Calu3 (cell line): ENCODE data around the gene RPP40. TPM values are rescaled to one million over a fixed set of nuclear protein-coding genes. Genes with fewer than 3 reads are reported as not detected.

ENCODE experiments used
- BruUV-seq: library from RNA; stranded (reverse); fragments of 400-500 nt; replicated peaks from 2 replicates; lab custom pipeline; 2021; lab: Mats Ljungman, UMichigan
- CTCF ChIA-PET: fragments of 300-600 bp; sonication (Branson Sonifier 250); formaldehyde crosslinking; loops from one replicate; lab custom pipeline; 2022; ENCODE audit warnings: antibody characterized with exemption; lab: Charles Lee
- DNase-seq: peaks from one replicate; pipeline ENCODE4 v3.0.0; 2022
- H3K27ac Mint-ChIP-seq: one replicate; pipeline ENCODE4 v1.8.0; 2022; ENCODE audit warnings: mixed read lengths; ENCODE audit not compliant: unreplicated experiment
- H3K27me3 Mint-ChIP-seq: one replicate; pipeline ENCODE4 v1.8.0; 2022; ENCODE audit warnings: mixed read lengths; ENCODE audit not compliant: unreplicated experiment
- H3K36me3 Mint-ChIP-seq: one replicate; pipeline ENCODE4 v1.8.0; 2022; ENCODE audit warnings: mild to moderate bottlenecking, moderate library complexity, mixed read lengths; ENCODE audit not compliant: insufficient read depth, unreplicated experiment
- H3K4me1 Mint-ChIP-seq: one replicate; pipeline ENCODE4 v1.8.0; 2022; ENCODE audit warnings: mild to moderate bottlenecking, low read depth, mixed read lengths; ENCODE audit not compliant: unreplicated experiment
- H3K4me3 Mint-ChIP-seq: one replicate; pipeline ENCODE4 v1.8.0; 2022; ENCODE audit warnings: mild to moderate bottlenecking, low read depth, moderate library complexity, mixed read lengths; ENCODE audit not compliant: unreplicated experiment
- H3K9me3 Mint-ChIP-seq: one replicate; pipeline ENCODE4 v1.8.0; 2022; ENCODE audit warnings: low read depth, mixed read lengths; ENCODE audit not compliant: unreplicated experiment
- intact Hi-C: fragments of 100-400 bp; cut with micrococcal nuclease; formaldehyde crosslinking; loops from one replicate; pipeline ENCODE4 v1.10.0; 2022; ENCODE audit not compliant: unreplicated experiment
- total RNA-seq: library from RNA; stranded (reverse); gene quantifications from 2 replicates; pipeline ENCODE4 v1.2.3, GENCODE V29; 2022
- TF ChIP-seq, protein P1 (sequence below): fragments of 200-600 bp; IDR thresholded peaks from one replicate; pipeline ENCODE4 v1.8.0; 2022; ENCODE audit warnings: antibody characterized with exemption; ENCODE audit not compliant: unreplicated experiment

Gene RPP40
- total RNA-seq, 1 experiment from 2014 or later, result 11.1 TPM

DNA sequence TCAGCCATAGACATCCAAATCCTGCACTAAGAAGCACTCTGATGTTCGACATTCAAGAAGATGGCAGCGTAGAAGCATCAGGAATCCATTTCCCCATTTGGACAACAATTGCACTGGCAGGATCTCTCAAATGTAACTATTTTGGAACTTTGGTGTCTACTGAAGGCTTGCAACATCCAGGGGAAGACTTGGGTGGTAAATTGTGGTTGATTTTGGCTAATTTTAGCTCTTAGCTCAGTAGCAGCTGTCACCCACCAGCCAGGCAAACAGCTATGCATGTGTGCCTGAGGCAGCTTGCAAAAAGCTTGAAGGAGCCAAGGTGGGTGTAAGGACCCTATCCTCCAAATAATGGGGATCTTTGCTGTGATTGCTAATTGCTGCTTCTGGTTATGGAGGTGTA, 46.2 kb upstream of the RPP40 start:
- H3K4me1 Mint-ChIP-seq, result no peaks in the 10 kb centered on the region
- BruUV-seq, result no TSS peak
- H3K27me3 Mint-ChIP-seq, result peaks cover 28% of the 10 kb centered on the region
- intact Hi-C loops, result loop anchor here (10.0 kb wide), 1 partner anchor 255 kb away; no protein-coding TSS in a partner anchor
- CTCF ChIA-PET, result no interaction called here
- TF ChIP-seq, protein P1, sequence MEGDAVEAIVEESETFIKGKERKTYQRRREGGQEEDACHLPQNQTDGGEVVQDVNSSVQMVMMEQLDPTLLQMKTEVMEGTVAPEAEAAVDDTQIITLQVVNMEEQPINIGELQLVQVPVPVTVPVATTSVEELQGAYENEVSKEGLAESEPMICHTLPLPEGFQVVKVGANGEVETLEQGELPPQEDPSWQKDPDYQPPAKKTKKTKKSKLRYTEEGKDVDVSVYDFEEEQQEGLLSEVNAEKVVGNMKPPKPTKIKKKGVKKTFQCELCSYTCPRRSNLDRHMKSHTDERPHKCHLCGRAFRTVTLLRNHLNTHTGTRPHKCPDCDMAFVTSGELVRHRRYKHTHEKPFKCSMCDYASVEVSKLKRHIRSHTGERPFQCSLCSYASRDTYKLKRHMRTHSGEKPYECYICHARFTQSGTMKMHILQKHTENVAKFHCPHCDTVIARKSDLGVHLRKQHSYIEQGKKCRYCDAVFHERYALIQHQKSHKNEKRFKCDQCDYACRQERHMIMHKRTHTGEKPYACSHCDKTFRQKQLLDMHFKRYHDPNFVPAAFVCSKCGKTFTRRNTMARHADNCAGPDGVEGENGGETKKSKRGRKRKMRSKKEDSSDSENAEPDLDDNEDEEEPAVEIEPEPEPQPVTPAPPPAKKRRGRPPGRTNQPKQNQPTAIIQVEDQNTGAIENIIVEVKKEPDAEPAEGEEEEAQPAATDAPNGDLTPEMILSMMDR, result no peak
- no peak overlapping the region for H3K27ac Mint-ChIP-seq
- no peaks in the 10 kb centered on the region for H3K36me3 Mint-ChIP-seq
- peaks cover 9% of the 10 kb centered on the region for H3K9me3 Mint-ChIP-seq
- DNase-seq, result no peak
- H3K4me3 Mint-ChIP-seq, result no peak overlapping the region

DNA sequence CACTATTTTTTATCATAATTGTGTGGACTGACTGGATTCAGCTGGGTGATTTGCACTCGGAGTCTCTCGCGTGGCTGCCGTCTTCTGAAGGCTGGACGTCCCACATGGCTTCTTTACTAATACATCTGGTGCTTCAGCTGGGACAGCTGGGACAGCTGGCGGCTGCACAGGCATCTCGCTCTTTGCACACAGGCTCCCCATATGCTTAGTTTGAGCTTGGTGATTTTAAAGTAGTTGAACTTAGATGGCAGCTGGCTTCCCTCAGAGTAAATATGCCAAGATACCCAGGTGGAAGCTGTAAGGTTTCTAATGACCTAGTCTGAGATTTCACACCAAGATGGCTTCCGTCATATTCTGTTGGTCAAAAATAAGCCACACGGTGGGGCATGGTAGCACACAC, 42.6 kb upstream of the RPP40 start:
- BruUV-seq, result no TSS peak
- no peaks in the 10 kb centered on the region for H3K4me1 Mint-ChIP-seq
- no peak overlapping the region for H3K4me3 Mint-ChIP-seq

DNA sequence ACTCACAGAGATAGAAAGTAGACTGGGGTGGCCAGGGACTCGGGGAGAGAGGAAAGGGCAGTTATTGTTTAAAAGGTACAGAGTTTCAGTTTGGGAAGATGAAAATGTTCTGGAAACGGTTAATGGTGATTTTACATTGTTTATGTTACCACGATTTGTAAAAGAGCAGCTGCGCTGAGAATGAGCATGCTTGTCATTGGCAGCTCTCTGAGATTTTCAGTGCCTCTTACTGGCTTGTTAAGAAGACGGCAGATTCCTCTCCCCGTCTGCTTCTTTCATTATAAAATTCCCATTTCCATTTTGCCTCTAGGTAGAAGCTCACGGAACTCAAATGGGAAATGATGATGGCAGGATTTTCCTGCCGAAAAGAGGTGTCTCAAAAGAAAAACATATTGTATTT, 41.6 kb upstream of the RPP40 start:
- Mint-ChIP-seq H3K4me1 (no peaks in the 10 kb centered on the region), H3K27me3 (peaks cover 17% of the 10 kb centered on the region), H3K9me3 (no peaks in the 10 kb centered on the region), H3K36me3 (no peaks in the 10 kb centered on the region), H3K4me3 (no peak overlapping the region), H3K27ac (no peak overlapping the region)
- BruUV-seq, result no TSS peak
- intact Hi-C loops, result no loop called here
- CTCF ChIA-PET, result interaction anchor here (0.7 kb wide), 1 partner anchor 892 kb away, joined by 3 read pairs; no protein-coding TSS in a partner anchor
- no peak for DNase-seq
- TF ChIP-seq, protein P1, result no peak

More for the DNA sequence above, 42.6 kb upstream of the RPP40 start:
- peaks cover 7% of the 10 kb centered on the region for H3K9me3 Mint-ChIP-seq
- H3K27ac Mint-ChIP-seq, result no peak overlapping the region
- CTCF ChIA-PET, result no interaction called here
- peaks cover 27% of the 10 kb centered on the region for H3K27me3 Mint-ChIP-seq
- intact Hi-C loops, result no loop called here
- DNase-seq, result no peak
- H3K36me3 Mint-ChIP-seq, result no peaks in the 10 kb centered on the region
- TF ChIP-seq, protein P1, result no peak

DNA sequence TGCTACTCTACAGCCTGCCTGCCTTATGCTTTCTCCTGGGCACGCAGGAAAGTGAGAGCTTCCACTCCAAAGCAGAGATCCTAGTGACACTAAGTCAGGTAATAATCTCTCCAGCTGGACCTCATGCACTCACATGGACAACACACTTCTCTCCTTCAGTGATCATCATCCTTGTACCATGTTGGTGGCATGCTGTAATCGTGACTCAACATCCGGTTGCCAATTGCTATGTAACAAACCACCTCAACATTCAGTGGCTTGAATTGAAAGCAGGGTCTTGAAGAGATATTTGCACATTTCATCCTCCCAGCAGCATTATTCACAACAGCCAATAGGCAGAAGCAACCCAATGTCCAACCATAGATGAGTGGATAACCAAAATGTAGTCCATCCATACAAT, 41.0 kb upstream of the RPP40 start:
- TF ChIP-seq, protein P1, result no peak
- no TSS peak for BruUV-seq
- no peak overlapping the region for H3K27ac Mint-ChIP-seq
- H3K4me1 Mint-ChIP-seq, result no peaks in the 10 kb centered on the region
- CTCF ChIA-PET, result no interaction called here
- H3K4me3 Mint-ChIP-seq, result no peak overlapping the region
- no peaks in the 10 kb centered on the region for H3K9me3 Mint-ChIP-seq
- H3K27me3 Mint-ChIP-seq, result peaks cover 14% of the 10 kb centered on the region
- intact Hi-C loops, result no loop called here
- H3K36me3 Mint-ChIP-seq, result no peaks in the 10 kb centered on the region
- DNase-seq, result no peak
